ELF-1 (cell line): ENCODE data around the gene POU2F2.
A peak's percentile ranks its signal among the peaks of the same experiment; 100 is the strongest.

Experiments
- DNase-seq: peaks from one replicate; pipeline ENCODE4 v3.0.0-alpha.2; 2016; ENCODE audit warnings: low read depth, low spot score

POU2F2 gene

DNA sequence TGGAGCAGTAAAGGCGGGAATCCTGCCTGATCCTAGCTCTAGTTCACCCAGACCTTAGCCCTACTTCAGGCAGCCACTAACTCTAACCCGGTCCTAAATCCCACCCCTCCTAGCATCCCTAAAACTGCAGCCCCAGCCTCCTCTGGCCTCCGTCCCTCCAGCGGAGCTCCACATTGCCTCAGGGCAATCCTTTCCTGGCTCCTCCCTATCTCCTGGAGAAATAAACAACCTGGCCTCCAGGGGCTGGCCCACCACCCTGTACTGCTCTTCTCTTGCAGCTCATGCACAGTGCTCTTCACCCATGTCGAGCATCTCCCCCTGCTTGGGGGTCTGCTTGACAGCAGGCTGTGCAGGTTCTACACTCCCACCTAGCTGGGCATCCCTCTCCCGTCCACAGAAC is 6.7 kb downstream of the POU2F2 start:
- peak; percentile 26 for DNase-seq

DNA sequence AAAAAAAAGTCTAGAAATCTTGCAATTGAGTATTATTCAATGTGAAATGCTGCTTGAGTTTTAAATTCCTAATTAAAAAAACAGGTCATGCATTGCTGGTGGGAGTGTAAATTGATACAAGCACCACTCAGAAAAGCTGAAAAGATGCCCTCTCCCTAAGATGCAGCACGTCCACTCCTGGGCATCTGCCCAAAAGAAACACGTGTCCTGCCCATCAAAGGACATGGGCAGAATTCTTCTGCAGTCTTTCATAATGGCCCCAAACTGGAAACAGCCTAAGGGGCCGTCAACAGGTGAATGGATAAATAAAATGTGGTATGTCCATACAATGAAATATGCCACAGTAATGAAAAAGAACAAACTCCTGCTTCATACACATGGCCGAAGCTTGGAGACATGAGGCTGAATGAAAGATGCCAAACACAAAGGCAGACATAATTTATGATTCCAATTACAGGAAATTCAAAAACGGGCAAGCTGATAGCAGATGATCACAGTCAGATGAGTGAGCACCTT is 7.8 kb downstream of the POU2F2 start:
- no peak for DNase-seq

DNA sequence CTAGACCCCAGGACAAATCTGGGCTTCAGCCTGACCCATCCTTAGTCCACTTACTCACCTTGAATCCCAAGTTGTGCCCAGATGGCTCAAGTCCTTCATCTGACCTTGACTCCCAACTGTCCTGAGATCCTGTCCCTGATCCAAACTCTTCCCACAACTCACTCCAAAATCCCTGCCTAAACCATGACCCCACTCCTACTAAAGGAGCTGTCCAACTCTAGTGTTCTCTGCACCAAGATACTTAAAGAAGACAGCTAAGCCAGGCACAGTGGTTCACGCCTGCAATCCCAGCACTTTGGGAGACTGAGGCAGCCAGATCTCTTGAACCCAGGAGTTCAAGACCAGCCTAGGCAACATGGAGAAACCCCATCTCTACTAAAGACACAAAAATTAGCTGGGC is 8.5 kb downstream of the POU2F2 start:
- DNase-seq = no peak

DNA sequence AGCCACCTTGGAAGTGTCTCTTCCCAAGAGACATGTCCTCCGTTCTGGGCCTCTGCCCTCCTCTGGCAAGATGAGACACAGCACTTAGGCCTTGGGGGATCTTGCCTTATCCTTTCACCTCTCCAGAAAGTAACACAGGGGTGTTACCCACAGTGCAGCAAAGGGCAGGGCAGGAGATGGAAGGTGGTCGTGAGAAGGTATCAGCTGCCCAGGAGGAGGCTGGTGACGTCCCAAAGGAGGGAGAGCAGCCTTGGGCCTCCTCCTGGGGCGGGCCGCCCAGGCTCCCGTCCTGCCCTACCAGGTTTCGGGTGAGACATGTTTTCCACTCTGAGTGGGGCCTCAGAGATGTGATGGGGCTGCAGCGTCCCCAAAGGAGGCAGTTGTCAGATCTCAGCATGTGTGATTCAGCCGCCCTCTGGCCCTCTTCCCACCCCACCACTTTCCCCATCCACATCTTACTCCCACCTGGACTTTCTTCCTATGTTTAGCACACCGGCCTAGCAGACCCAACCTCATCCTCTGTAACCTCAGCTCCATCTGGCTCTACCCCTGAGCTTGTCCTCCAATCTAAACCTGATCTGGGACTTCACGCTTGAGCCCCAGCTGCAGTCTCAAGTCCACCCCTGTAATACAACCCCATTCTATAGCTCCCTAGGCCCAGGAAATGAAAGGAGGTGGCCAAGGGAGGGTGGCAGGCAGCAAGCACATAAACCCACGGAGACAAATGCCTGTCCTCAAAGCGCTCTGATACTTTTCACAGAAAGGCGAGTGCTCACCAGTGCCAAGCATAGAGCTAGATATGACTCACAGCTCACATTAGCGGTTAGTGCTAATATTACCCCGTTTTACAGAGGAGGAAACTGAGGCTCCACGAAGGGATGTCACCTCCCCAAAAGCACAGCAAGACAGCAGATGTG is 9.3 kb downstream of the POU2F2 start:
- no peak for DNase-seq

DNA sequence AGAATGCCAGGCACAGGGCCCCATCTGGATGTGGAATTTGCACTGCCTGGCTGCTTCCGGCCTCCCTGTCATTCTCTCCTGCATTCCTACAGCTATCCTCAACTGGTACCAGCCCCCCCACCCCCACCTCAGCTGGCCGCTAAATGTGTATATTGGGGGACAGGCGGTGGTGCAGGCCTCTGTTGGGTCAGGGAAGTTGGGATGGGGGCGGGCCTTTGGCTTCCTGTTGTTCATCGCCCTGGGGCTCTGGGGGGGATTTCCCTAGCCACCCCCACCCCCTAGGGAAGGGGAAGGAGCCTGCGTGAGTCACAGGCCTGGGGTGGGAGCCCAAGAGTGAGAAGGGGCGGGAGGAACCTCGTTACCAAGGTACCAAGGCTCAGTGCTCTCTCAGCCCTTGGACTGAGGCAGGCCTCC is 10.6 kb downstream of the POU2F2 start:
- DNase-seq = no peak

DNA sequence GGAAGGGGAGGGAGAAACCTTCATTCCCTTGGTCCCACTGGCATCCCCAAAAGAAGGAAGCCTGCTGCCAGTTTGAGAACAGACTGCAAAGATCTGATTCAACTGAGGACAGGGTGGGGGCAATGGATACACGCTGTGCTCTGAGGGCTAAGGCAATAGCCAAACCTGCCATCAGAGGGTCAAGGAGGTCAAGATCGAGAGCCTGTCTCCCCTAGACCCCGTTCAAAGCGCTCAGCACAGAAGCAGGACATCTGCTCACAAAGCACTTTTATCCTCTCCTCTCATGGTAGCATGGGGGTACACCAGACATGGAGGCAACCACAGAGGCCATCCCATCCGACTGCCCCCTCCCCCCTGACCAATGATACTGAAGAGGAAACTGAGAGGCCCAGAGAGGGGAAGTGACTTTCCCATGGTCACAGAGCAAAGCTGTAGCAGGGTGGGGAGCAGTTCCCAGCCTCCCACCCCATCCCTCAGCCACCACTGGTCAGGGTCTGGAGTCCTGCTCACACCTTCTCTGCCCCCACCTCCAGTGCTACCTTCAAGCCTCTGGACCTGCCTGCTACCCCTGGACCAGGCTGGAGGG is 11.1 kb downstream of the POU2F2 start:
- DNase-seq = no peak

DNA sequence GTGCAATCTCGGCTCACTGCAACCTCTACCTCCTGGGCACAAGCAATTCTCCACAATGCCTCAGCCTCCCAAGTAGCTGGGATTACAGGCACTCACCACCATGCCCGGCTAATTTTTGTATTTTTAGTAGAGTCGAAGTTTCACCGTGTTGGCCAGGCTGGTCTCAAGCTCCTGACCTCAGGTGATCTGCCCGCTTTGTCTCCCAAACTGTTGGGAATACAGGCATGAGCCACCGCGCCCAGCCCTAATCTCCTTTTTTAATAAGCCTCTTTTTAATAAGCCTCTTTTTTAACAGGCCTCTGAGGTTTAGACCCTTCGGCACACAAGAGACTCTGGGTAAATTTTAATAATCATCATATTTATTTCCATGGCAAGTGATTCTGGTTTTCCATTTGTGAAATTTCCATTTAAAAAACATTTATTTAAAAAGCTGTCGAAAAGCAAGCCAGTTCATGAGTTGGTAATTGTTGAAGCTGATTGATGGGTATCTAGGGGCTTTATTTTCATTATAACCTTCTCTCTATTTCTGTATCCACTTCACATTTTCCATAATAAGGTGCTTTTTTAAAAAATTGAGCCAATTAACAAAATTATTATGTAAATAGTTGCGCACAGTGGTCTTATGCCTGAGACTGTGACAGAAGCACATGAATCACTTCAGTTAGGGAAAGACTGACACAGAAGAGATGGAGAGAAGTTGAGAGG is 11.8 kb downstream of the POU2F2 start:
- no peak for DNase-seq

DNA sequence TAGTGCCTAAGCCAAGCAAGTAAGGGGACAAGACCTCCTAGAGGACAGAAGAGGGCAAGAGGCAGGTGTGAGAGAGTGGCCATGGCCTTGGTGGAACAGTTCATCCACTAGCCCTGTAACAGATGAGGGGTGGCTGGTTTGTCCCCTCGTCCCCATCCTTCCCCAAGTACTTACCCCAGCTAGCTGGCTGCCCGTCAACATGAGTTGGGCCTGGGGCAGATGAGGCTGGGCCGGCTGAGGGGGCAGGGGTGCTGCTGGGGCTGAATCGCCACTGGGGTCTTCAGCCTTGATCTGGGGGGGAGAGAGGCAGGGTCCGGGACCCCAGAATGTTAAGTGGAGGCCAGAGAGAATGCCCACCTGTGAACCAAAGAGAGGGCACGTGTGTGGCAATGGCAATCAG is 15.2 kb downstream of the POU2F2 start:
- DNase-seq = no peak

DNA sequence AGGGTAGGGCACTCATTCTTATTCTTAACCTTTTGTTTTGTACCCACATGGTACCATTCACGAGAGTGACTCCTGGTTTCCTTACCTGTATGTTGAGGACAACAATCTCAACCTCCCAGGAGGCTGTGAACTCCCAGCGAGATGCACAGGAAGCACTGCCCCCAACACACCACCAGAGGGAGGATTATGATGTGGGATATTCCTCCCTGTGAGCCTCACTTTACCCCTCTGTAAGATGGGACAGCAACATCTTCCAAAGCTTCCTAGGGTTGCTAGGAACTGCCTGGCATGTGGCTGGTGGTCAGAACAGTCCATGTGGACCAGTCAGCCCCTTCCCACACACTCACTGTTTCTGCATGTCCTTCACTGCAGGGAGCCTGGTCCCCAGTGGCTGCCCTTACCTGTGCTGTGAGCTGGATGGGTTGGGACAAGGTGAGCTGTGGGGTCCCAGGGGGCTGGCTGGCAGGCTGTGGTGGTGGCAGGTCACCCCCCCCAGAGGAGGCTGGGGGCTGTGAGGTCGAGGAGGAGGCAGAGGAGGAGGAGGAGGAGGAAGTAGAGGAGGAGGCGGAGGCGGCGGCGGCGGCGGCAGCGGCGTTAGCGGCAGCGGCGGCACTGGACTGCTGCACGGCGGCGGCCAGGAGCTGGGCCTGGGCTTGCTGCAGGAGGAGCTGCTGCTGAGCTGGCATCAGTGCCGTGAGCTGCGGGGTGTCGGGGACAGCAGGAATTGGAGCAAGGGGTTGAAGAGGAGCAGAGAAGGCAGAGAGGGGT is 15.8 kb downstream of the POU2F2 start:
- no peak for DNase-seq

DNA sequence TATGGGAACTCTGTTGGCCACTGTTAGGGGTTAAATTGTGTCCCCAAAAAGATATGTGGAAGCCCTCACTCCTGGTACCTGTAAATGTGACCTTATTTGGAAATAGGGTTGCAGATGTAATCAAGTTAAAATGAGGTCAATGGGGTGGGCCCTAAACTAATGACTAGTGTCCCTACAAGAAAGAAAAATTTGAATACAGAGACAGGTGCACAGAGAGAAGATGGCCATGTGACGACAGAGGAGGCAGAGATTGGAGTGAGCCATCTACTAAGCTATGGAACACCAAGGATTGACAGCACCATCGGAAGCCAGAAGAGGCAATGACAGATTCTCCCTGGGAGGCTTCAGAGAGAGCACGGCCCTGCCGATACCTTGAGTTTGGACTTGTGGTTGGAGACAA is 16.5 kb downstream of the POU2F2 start:
- DNase-seq = no peak

DNA sequence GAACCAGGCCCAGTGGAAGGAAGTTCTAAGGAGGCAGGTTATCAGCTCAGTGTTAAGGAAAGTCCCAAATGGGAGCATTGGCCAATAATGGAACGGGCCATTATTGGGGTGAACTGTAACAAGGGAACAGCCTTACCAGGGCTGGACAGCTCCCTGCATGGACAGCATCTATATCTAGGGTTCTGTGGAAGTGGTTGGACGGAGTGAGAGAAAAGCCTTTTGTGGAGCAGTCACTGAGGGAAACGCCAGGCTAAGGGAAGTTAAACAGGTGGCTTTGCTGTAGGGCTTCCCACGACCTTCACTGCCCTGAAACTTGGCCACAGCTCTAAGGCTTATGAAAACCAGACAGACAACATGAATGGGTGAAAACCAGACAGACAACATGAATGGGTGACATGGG is 17.0 kb downstream of the POU2F2 start:
- DNase-seq = no peak

DNA sequence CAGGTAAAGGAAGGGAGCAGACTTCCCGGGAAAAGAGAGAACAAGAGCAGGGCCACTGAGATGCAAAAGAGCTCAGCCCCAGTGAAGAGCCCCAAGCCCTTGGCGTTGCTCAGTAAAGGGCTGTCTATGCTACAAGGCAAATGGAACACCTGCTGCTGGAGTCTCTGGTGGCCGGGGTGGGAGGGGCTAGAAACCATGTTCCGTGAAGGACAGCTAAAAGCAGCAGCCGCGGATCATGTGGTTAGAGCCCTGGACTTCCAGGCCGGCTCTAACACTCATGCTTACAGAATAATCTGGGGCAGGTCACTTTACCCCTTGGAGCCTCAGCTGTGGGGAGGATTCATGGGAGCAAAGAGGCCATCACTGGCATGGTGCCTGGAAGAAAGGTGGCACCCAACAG is 17.8 kb downstream of the POU2F2 start:
- peak; percentile 18 for DNase-seq

DNA sequence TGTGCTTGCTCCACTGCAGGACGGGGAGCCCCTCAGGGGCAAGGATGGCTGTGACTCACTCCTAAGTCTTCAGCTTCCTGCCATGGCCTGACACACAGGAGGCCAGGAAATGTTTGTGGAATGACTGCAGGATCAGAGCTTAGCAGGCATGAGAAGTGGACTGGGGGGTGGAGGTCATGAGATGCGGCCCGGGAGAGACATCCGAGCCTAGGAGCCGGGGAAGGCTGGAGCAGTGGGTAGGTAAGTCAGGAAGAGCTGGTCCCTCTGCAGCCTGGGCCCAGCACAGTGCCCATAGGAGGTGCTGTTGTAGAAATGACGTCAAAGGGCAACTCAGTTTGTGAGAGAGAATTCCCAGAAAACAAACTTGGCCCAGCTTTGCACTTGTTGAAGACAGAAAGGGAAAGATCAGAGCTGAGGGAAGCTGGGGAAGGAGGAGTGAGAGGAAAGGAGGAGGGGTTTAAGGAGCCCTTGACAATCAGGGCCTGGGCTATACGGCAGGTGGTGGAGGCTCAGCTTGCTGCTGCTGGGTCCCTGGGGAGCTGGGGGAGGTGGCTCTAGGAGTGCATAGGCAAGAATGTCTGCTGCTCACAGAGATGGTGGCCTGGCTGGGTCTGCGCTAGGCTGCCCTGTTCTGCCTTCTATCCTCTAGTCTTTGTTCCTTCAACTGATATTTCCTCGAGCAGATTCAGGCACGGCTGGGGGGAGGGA is 18.5 kb downstream of the POU2F2 start:
- DNase-seq = peak; percentile 65

DNA sequence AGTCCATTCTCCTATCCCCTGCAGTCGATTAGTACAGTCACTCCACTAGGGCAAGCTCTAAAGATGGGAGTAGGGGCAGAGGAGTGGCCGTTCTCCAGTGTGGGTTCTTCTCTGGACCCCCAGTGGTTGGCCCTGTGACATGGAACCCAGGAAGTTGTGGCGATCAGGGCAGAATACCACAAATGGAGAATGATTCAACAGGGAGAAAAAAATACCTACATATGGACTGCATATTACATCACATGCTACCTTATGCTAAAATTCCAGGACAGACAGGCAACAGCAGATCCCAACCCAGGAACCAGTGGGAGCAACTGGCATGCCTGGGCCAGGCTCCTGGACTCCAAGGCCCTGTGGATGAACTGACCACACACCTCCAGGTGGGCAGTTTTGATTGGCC is 20.4 kb downstream of the POU2F2 start:
- DNase-seq = no peak

DNA sequence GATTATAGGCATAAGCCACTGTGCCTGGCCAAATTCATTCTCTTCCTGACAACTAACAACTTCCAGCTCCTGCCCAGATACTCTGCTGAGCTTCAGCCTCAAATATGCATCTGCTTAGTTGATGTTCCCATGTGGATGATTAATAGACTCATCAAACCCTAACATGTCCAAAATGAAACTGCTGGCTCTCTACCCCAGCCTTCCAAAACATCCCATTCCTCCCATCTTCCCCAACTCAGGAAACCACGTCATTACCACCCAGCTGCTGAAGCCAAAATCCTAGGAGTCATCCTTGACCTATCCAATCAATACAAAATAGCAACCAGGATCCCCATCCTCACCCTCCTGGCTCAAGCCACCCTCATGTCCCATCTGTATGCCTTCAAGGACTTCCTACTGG is 20.9 kb downstream of the POU2F2 start:
- no peak for DNase-seq

DNA sequence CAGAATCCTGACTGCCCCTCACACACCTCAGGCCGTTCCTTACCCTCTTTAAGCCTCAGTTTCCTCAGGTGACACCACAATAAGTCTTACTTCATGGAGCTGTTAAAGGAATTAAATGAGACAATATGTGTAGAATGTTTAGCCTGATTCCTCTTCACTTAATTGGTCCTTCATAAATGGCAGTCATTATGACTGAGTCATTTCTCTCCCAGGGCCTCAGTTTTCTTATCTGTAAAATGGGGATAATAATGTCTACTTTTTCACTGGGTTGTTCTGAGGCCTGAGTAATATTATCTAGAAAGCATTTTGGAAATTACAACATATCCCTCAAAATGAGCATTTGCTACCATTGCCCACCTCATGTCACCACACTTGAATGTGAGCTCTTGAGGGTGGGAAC is 21.6 kb downstream of the POU2F2 start:
- no peak for DNase-seq

DNA sequence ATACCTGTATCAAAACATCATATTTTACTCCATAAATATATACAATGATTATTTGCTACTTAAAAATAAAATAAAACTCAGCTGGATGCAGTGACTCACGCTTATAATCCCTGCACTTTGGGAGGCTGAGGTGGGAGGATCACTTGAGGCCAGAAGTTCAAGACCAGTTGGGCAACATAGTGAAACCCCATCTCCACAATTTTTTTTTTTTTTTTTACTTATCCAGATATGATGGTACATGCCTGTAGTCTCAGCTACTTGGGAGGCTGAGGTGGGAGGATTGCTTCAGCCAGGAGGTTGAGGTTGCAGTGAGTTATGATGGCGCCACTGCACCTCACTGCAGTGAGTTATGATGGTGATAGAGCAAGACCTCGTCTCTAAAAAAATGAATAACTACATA is 22.4 kb downstream of the POU2F2 start:
- DNase-seq = no peak

DNA sequence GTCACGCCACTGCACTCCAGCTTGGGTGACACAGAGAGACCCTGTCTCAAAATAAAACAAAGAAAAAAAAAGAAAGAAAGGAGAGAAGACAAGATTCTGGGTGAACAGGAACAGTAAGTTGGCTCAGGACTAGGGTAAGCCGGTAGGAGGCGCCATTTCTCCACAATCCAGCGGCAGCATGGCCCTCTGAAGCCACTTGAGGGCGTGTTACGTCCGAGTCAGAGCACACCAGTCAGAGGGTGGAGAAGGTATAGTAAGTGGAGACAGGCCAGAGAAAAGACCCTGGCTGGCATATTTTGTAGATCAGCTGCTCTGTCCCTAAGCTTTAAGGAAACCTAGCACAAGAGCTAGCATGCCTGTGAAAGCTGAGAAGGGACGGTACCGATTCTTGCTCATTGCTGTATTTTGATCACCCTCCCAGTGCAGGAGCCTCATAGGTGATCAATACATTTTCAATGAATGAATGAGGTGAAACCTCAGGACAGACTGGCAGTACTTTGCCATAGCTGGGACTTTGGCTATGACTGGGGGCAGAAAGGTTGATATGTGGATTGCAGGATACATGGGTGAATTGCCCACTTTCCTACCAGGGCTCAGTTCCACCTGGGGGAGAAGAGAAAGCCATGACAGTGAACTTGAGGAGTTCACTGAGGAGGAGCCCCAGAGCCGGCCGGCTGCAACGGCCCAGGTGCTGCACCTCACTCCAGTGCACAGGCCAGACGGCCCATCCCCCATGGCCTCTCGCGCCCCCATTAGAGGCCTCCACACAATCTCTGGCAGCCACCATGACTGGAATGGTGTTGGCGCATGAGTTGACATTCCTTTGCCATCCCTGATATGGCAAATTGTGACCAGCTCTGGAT is 23.5 kb downstream of the POU2F2 start:
- peak; percentile 91 for DNase-seq

DNA sequence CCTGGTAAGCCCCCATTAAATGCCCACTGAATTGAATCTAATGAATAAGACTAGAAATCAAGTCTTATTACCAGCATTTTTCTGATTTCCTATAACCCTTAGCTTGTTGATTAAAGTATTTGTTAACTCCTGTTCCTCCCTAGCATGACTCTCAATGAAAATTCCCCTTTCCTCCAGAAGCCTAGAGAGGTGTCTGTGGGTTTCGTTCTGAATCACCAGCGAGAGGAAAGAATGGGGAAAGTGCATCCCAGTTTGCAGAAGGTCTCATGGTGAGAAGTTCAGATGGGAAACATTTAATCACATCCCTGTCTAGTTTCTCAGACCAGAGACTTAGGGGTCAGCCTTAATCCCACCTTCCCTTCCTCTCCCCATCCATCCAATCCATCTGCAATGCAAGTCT is 26.9 kb downstream of the POU2F2 start:
- no peak for DNase-seq

DNA sequence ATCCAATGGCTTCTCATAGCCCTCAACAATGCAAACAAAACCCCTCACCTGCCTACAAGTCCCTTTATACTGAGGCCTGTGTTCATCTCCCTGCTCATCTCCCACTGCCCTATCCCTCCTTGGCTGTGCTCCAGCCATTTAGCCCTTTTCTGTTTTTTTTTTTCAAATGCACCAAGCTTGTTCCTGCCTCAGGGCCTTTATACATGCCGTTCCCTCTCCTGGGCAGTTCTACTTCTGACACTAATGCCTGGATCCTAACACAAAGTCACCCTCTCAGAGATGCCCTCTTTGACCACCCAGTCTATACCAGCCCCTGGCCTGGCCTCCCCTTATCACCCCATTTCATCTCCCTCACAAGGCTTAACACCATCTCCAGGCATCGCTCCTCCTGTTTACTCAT is 29.4 kb downstream of the POU2F2 start:
- DNase-seq = no peak
